HG03025 (cell line): ENCODE data around the gene CCDC24.

ENCODE experiments used
- ATAC-seq: cut with Tn5 transposase; IDR thresholded peaks from one replicate; pipeline ENCODE4 v1.9.1; 2021; ENCODE audit warnings: mild to moderate bottlenecking, moderate library complexity; ENCODE audit not compliant: unreplicated experiment, low FRiP score

The CCDC24 gene

GRCh38 chr1:43995984-43996732, 4.8 kb downstream of the CCDC24 start:
- ATAC-seq, result no peak

DNA sequence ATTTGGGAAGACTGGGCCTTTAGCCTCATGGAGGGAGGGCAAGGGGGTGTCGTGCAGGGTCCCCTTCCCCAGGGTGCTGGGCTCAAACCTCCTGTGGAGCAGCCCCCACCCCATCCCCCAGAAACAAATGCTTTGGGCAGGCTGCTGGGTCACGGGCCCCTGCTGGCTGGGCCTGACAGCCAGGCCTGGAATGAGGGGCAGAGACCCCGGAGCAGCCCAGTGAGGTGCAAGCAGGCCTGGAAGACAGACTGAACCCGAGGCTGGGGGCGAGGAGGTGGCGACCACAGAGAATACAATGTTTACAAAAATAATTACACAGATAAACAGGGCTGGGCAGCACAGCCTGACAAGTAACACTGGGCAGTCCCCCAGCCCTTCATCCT, 5.3 kb downstream of the CCDC24 start:
- no peak for ATAC-seq

DNA sequence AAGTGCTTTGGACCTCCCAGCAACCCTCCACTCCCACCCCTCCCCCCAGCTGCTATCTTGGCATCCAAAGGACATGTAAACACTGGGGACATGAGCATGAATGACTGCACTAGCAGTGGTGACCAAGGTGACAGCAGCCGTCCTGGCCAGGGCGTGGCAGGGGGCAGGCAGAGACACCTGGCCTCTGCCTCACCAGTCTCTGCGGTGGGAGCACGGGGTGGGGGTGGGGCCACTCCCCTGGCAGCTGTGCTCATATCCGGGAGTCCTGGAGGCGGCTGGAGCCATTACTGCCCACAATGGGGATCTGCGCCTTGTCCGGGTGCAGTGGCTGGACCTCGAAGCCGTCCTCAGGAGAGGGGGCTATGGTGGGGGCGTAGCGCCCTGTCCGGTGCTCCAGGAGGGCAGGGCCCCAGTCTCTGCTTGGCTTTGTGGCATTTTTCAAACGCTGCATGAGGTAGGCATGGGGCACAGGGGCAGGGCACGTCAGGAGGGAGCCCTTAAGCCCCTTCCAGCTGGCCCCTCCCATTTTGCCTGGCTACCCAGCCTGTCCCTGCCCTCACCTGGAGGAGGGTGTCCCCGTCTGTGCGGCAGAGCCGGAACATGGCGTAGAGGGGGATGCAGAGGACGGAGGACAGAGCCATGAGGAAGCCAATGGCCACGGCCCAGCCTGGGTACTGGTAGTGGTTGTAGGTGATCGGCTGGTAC, 6.0 kb downstream of the CCDC24 start:
- ATAC-seq, result no peak

- no peak for ATAC-seq
Measured at GRCh38 chr1:43998000-43998378, 6.6 kb downstream of the CCDC24 start.

DNA sequence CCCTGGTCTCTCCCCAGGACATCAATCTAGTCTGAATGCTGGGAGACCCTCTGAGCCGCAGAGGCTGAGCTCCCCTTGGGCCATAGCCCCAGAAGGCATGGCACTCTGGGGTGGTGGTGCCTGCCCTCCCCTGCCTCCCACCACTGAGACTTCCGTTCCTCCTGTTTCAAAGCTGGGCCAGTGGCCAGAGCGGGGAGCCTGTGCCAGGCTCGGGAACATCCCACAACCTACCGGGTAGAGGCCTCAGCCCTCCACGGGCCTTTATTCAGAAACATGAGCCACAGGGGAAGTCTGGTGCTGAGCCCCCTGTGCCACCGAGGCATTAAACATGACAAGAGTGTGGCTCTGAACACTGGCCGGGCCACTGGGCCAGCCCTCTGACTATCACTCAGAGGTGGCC, 8.1 kb downstream of the CCDC24 start:
- no peak for ATAC-seq

DNA sequence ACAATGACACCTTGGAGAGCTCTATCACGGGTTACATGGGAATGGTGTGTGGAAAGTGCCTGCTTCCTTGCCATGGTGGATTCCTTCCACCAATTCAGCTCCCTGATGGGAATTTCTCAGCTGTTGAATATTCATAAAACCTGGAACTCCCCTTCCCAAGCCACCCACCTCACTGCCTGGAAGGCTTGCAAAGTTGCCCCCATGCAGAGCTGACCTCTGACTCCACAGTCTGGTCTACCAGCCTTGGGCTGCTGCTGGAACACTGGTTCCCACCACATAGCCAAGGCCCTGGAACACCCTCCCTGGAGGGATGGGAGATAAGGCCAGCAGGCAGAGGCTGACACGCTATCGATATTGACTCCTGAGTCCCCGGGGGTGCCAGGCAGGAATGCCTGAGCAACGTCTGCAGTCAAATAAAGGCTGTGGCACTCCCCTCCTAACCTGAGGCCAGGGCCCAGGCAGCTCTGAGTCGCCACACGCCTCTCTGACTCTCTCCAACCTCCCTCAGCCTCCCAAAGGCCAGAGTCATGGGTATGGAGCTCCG, 8.8 kb downstream of the CCDC24 start:
- ATAC-seq, result no peak

GRCh38 chr1:44002165-44002564, 10.8 kb downstream of the CCDC24 start:
- ATAC-seq, result no peak

GRCh38 chr1:44002606-44003157, 11.3 kb downstream of the CCDC24 start:
- no peak for ATAC-seq

DNA sequence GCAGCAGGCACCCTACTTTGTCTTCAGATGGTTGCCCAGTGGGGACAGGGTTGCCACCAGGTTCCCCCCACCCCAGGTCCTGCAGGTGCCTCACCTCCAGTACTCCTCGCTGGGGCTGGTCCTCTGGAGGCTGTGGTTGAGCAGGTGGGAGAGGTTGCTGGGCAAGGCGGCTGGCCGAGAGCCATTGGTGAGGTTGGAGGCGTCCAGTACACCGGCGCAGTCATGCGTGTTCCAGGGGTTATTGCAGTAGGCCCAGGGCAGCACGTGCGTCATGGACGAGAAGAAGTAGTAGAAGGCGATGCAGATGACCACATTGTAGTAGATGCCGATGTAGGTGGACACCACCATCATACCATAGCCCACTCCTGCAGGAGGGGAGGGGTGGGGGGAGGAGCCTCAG, 16.9 kb downstream of the CCDC24 start:
- no peak for ATAC-seq

- ATAC-seq, result no peak
Measured at GRCh38 chr1:44010935-44011471, 19.6 kb downstream of the CCDC24 start.

- no peak for ATAC-seq
Measured at GRCh38 chr1:44012404-44012803, 21.0 kb downstream of the CCDC24 start.

DNA sequence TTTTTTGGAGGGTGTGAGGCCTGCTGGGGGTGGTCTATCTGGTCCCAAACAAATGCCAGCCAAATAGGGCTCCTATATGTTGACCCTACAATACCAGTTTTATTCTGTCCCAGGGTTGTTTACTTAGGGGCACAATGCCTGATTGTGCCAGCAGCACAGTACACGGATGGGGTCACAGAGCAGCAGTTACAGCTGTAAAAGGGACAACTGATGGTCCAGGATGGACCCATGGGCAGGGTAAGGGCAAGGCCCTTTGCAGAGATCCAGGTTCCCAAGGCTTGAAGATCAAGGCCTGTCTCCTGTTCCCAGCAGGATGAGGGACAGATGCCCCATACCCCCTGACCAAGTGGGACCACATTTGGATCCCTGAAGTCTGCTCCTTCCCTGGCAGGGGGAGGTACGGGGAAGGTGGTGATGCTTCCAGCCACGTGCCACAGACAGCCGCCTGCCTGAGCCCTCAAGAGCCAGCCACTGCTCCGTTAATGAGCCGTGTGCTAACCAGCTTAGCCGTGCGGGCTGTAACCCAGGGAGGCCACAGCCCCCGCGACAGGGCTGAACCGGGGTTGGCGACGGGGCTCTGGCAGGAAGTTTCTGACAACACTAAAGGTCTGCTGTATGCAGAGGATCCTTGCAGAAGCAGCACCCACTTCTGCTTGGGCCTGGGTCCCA, 21.7 kb downstream of the CCDC24 start:
- no peak for ATAC-seq

DNA sequence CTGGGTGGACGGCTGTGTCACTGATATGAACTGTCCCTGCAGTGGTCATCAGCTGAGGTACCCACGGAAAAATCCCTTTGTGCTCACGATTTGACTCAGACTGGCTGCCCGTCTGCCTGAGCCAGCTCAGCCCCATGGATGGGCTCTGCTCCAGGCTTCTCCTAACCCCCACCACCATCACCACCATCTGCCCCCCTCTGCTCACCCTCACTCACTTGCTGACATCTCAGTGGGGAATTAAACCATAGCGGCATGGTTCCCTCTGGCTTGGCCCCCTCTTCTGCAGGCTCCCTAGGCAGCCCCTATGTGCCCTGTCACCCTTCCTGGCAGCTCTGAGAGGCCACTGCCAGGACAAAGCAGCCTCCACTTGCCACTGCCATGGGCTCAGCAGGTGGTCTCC, 22.6 kb downstream of the CCDC24 start:
- no peak for ATAC-seq

- ATAC-seq, result no peak
Measured at GRCh38 chr1:44014365-44015104, 23.1 kb downstream of the CCDC24 start.

DNA sequence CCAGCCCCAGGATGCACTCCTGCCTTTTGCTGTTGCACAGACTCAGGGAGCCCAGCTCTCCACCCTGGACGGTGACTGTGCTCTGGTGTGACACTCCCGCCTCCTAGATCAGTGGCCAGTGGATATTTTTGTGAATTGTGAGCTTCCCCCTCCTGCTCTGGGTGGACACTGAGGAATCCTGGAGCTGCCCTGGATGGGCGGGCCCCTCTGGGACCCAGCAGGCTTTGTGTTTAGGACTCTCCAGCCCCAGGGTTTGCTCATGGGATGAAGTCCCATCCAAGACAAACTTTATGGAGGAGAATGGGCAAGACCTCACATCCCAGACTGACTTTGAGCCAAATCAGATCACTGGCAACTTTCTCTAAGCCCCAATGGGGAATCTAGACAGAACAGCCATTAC, 23.8 kb downstream of the CCDC24 start:
- no peak for ATAC-seq

- no peak for ATAC-seq
Measured at GRCh38 chr1:44016041-44016889, 24.9 kb downstream of the CCDC24 start.

- no peak for ATAC-seq
Measured at GRCh38 chr1:44016890-44017400, 25.5 kb downstream of the CCDC24 start.

DNA sequence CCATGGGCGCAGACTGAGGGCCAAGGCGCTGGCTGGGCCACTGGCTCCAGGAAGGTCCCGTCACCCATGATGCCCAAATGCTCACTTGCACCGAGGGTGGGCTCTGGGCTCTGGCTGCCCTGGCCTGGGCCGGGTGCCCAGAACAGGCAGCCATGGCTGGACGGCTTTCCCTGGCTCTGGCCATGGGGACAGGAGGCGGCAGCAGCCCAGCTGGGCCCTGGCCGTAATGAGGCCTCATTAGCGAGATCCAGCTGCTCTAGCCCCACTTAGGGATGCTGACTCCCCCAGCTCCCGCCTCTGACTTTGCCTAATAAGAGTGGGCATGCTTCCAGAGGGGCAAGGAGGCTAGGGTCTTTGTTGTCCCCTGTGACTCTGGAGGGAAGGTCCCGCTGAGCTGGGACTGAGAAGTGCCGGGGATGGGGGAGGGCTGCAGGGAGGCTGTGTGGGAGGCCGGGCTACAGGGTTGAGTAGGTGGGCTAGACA, 28.1 kb downstream of the CCDC24 start:
- no peak for ATAC-seq

- ATAC-seq, result no peak
Measured at GRCh38 chr1:44020464-44020863, 29.1 kb downstream of the CCDC24 start.
